Measurements from ENCODE around the gene USP40.

USP40 gene

GRCh38 chr2:233464531-233465240 is 101.9 kb downstream of the USP40 start:
- TF ChIP-seq CTCF (IDR thresholded peaks at IDR 0.05; ENCODE audit: insufficient read depth, low read depth, low read length, missing control alignments) = no peak
- DNase-seq (ENCODE audit: low read depth) = peak; percentile 62
- H3K4me3 ChIP-seq (ENCODE audit: low read length) = no peak overlapping the region

- H3K4me3 ChIP-seq (ENCODE audit: low read length) = no peak overlapping the region
- no peak for TF ChIP-seq CTCF (IDR thresholded peaks at IDR 0.05; ENCODE audit: insufficient read depth, low read depth, low read length, missing control alignments)
- DNase-seq (ENCODE audit: low read depth) = no peak
Observed at GRCh38 chr2:233464056-233464455, 102.5 kb downstream of the USP40 start.

GRCh38 chr2:233463586-233463985 is 103.0 kb downstream of the USP40 start:
- TF ChIP-seq CTCF (IDR thresholded peaks at IDR 0.05; ENCODE audit: insufficient read depth, low read depth, low read length, missing control alignments) = no peak
- no peak overlapping the region for H3K4me3 ChIP-seq (ENCODE audit: low read length)
- DNase-seq (ENCODE audit: low read depth) = no peak

GRCh38 chr2:233462826-233463470 is 103.6 kb downstream of the USP40 start:
- DNase-seq (ENCODE audit: low read depth) = no peak
- no peak for TF ChIP-seq CTCF (IDR thresholded peaks at IDR 0.05; ENCODE audit: insufficient read depth, low read depth, low read length, missing control alignments)
- no peak overlapping the region for H3K4me3 ChIP-seq (ENCODE audit: low read length)

- no peak for DNase-seq (ENCODE audit: low read depth)
- TF ChIP-seq CTCF (IDR thresholded peaks at IDR 0.05; ENCODE audit: insufficient read depth, low read depth, low read length, missing control alignments) = no peak
- H3K4me3 ChIP-seq (ENCODE audit: low read length) = no peak overlapping the region
Observed at GRCh38 chr2:233462202-233462785, 104.3 kb downstream of the USP40 start.

GRCh38 chr2:233461481-233461891 is 105.1 kb downstream of the USP40 start:
- TF ChIP-seq CTCF (IDR thresholded peaks at IDR 0.05; ENCODE audit: insufficient read depth, low read depth, low read length, missing control alignments) = no peak
- no peak for DNase-seq (ENCODE audit: low read depth)
- H3K4me3 ChIP-seq (ENCODE audit: low read length) = no peak overlapping the region

Data from epithelial cell of esophagus (primary cell).